ENCODE data around the gene CATSPERZ.
A peak's percentile ranks its signal among the peaks of the same experiment; 100 is the strongest.
"Not testable (repeated sequence)": the region's sequence is repeated elsewhere in the genome, so short reads cannot be mapped to it uniquely, and the experiment has no call there.

Gene CATSPERZ

GRCh38 chr11:64303109-64304031 lies 3.2 kb downstream of the CATSPERZ start:
- no peak for DNase-seq (ENCODE audit: low read depth in 2 of 2)

- no peak for DNase-seq (ENCODE audit: low read depth in 2 of 2)
Observed at GRCh38 chr11:64304032-64304315, 3.8 kb downstream of the CATSPERZ start.

GRCh38 chr11:64304316-64305072 lies 4.3 kb downstream of the CATSPERZ start:
- peak; percentile 88 to 92 for DNase-seq (ENCODE audit: low read depth in 2 of 2)

GRCh38 chr11:64305075-64305690 lies 5.0 kb downstream of the CATSPERZ start, which contains the start of gene ESRRA:
TSS of gene ESRRA (plus strand) at chr11:64305524. CDS start at chr11:64307180, 1,656 bp downstream.
- peak; percentile 99 to 100 for DNase-seq (ENCODE audit: low read depth in 2 of 2)

- peak; percentile 55 to 60 for DNase-seq (ENCODE audit: low read depth in 2 of 2)
Observed at GRCh38 chr11:64305691-64306562, 5.8 kb downstream of the CATSPERZ start.

- no peak for DNase-seq (ENCODE audit: low read depth in 2 of 2)
Observed at GRCh38 chr11:64306563-64306875, 6.4 kb downstream of the CATSPERZ start.

GRCh38 chr11:64306876-64307622 lies 6.9 kb downstream of the CATSPERZ start:
- DNase-seq (ENCODE audit: low read depth in 2 of 2): no peak

- DNase-seq (ENCODE audit: low read depth in 2 of 2): not testable (repeated sequence)
Observed at GRCh38 chr11:64307795-64308194, 7.6 kb downstream of the CATSPERZ start.

GRCh38 chr11:64312947-64313346 lies 12.8 kb downstream of the CATSPERZ start:
- DNase-seq (ENCODE audit: low read depth in 2 of 2): no peak

- DNase-seq (ENCODE audit: low read depth in 2 of 2): no peak
Observed at GRCh38 chr11:64313491-64314145, 13.5 kb downstream of the CATSPERZ start.

- DNase-seq (ENCODE audit: low read depth in 2 of 2): no peak
Observed at GRCh38 chr11:64314146-64314804, 14.1 kb downstream of the CATSPERZ start.

- DNase-seq (ENCODE audit: low read depth in 2 of 2): no peak
Observed at GRCh38 chr11:64314805-64315561, 14.8 kb downstream of the CATSPERZ start.

- DNase-seq (ENCODE audit: low read depth in 2 of 2): not testable (repeated sequence)
Observed at GRCh38 chr11:64315667-64316526, 15.7 kb downstream of the CATSPERZ start.

- no peak for DNase-seq (ENCODE audit: low read depth in 2 of 2)
Observed at GRCh38 chr11:64316672-64317324, 16.6 kb downstream of the CATSPERZ start.

GRCh38 chr11:64317325-64317960 lies 17.3 kb downstream of the CATSPERZ start, which contains the start of gene TRMT112:
TSS of gene TRMT112 (minus strand) at chr11:64317559. CDS start at chr11:64317526, 33 bp downstream.
- DNase-seq (ENCODE audit: low read depth in 2 of 2): peak; percentile 94 to 95

- DNase-seq (ENCODE audit: low read depth in 2 of 2): peak; percentile 94 to 96
Observed at GRCh38 chr11:64317961-64318765, 18.0 kb downstream of the CATSPERZ start, which contains the start of gene PRDX5. TSS of gene PRDX5 (plus strand) at chr11:64318121. CDS start at chr11:64318216, 95 bp downstream.

All from stimulated activated CD8-positive, alpha-beta memory T cell treated with anti-CD3 and anti-CD28 coated beads, Interleukin-15, amount 100 ng/mL, for 48 hours (primary cell).